Subcutaneous abdominal adipose tissue (tissue), 5 donors: ENCODE measurements around the gene CZIB.

ENCODE experiments used
- H3K27ac ChIP-seq: one replicate; pipeline ENCODE4 v1.7.0; 2013; ENCODE audit warnings: low read depth, mild to moderate bottlenecking, inconsistent platforms, low read length, moderate library complexity
- H3K27me3 ChIP-seq, 5 donors: one replicate each; pipeline ENCODE4 v1.7.0; 2013; ENCODE audit warnings: low read length in 5 of 5, inconsistent platforms in 1 of 5; ENCODE audit not compliant: control insufficient read depth in 5 of 5, insufficient read depth in 4 of 5
- H3K36me3 ChIP-seq, 5 donors: one replicate each; pipeline ENCODE4 v1.7.0; 2013; ENCODE audit warnings: low read length in 5 of 5; ENCODE audit not compliant: control insufficient read depth in 5 of 5, insufficient read depth in 5 of 5
- H3K4me1 ChIP-seq, 5 donors: one replicate each; pipeline ENCODE4 v1.7.0; 2013; ENCODE audit warnings: low read length in 5 of 5, mild to moderate bottlenecking in 3 of 5, moderate library complexity in 1 of 5; ENCODE audit not compliant: control insufficient read depth in 5 of 5, insufficient read depth in 5 of 5
- H3K4me3 ChIP-seq, 5 donors: one replicate each; pipeline ENCODE4 v1.7.0; 2013; ENCODE audit warnings: low read length in 5 of 5, low read depth in 1 of 5
- H3K9ac ChIP-seq, 5 donors: one replicate each; pipeline ENCODE4 v1.7.0; 2013; ENCODE audit warnings: low read length in 5 of 5, mild to moderate bottlenecking in 4 of 5, moderate library complexity in 3 of 5
- H3K9me3 ChIP-seq, 5 donors: one replicate each; pipeline ENCODE4 v1.7.0; 2013; ENCODE audit warnings: low read length in 5 of 5; ENCODE audit not compliant: control insufficient read depth in 5 of 5
- donor health status: healthy.
- donor health status: healthy.
- donor health status: healthy.
- donor health status: healthy.
- donor health status: healthy.

The CZIB gene

GRCh38 chr1:53257454-53258081 lies 37.1 kb upstream of the CZIB start:
- H3K27ac ChIP-seq, result no peak overlapping the region
- H3K4me3 ChIP-seq, result no peak overlapping the region
- H3K36me3 ChIP-seq, result peaks cover 0 to 6% (median 2%) of the 10 kb centered on the region in 5 donors
- H3K27me3 ChIP-seq, result no peaks in the 10 kb centered on the region
- H3K9ac ChIP-seq, result no peak overlapping the region
- peaks cover 0 to 5% (median 0%) of the 10 kb centered on the region in 5 donors for H3K4me1 ChIP-seq
- no peaks in the 10 kb centered on the region for H3K9me3 ChIP-seq

- Histone ChIP-seq H3K9me3 (no peaks in the 10 kb centered on the region), H3K36me3 (peaks cover 0 to 6% (median 2%) of the 10 kb centered on the region in 5 donors), H3K27me3 (no peaks in the 10 kb centered on the region), H3K9ac (no peak overlapping the region), H3K4me1 (peaks cover 0 to 5% (median 0%) of the 10 kb centered on the region in 5 donors), H3K27ac (no peak overlapping the region), H3K4me3 (no peak overlapping the region)
Observed at GRCh38 chr1:53256511-53257453, 36.3 kb upstream of the CZIB start.

- no peaks in the 10 kb centered on the region for H3K27me3 ChIP-seq
- no peak overlapping the region for H3K27ac ChIP-seq
- no peaks in the 10 kb centered on the region for H3K36me3 ChIP-seq
- no peak overlapping the region for H3K4me3 ChIP-seq
- H3K9ac ChIP-seq, result no peak overlapping the region
- H3K4me1 ChIP-seq, result peaks cover 0 to 5% (median 0%) of the 10 kb centered on the region in 5 donors
- H3K9me3 ChIP-seq, result no peaks in the 10 kb centered on the region
Observed at GRCh38 chr1:53255031-53255430, 34.6 kb upstream of the CZIB start.

DNA sequence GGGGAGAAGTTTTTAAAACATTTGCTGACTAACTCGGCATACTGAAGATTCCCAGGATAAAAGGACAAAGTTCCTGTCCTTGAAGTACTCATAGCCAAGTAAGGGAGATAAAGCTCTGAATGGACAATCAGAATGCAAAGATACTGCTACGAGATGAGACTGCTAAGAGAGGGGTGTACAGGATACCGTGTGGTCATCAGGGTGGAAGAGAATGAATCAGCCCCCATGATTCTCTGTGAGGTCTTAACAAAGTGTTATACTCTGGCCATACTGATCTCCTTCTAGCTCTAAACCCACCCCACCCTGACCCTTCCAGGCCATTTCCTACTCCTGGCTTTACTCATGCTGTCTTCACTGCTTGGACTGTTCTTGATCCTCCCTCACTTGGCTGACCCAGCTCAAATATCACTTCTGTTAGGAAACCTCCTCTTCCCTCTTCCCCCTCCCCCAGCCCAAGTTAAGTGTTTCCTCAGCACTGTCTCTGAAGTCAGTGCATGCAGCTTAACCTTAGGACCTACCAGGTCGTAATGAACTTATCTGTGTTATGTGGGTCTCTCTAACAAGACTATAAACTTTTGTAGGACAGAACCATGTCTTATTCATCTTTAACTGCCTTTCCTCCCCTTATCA lies 33.7 kb upstream of the CZIB start:
- H3K27me3 ChIP-seq, result no peaks in the 10 kb centered on the region
- H3K4me1 ChIP-seq, result peaks cover 0 to 5% (median 0%) of the 10 kb centered on the region in 5 donors
- no peak overlapping the region for H3K27ac ChIP-seq
- H3K9me3 ChIP-seq, result no peaks in the 10 kb centered on the region
- H3K9ac ChIP-seq, result no peak overlapping the region
- H3K36me3 ChIP-seq, result no peaks in the 10 kb centered on the region
- H3K4me3 ChIP-seq, result no peak overlapping the region

GRCh38 chr1:53250325-53250724 lies 29.9 kb upstream of the CZIB start:
- H3K27ac ChIP-seq, result no peak overlapping the region
- H3K9ac ChIP-seq, result no peak overlapping the region
- peaks cover 0 to 5% (median 0%) of the 10 kb centered on the region in 5 donors for H3K4me1 ChIP-seq
- no peaks in the 10 kb centered on the region for H3K9me3 ChIP-seq
- H3K36me3 ChIP-seq, result no peaks in the 10 kb centered on the region
- no peak overlapping the region for H3K4me3 ChIP-seq
- H3K27me3 ChIP-seq, result no peaks in the 10 kb centered on the region

DNA sequence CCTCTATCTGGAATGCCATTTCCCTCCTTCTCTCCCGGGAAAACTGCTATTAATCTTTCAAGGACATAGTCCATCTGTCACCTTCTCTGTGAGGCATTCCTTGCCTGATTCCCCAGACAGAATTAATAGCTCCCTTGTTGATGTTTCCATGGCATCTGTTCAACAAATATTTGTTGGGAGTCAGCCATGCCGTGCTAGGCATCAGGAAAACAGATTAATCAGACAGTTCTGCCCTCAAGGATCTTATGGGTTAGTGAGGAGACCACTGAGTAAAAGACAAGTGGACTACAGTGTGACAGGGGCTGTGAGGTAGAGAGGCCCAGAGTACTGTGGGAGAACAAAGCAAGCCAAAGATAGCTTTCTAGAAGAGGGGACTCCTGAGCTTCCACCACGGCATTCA lies 29.3 kb upstream of the CZIB start:
- no peak overlapping the region for H3K27ac ChIP-seq
- H3K27me3 ChIP-seq, result no peaks in the 10 kb centered on the region
- H3K36me3 ChIP-seq, result no peaks in the 10 kb centered on the region
- H3K9me3 ChIP-seq, result no peaks in the 10 kb centered on the region
- H3K4me1 ChIP-seq, result peaks cover 0 to 5% (median 2%) of the 10 kb centered on the region in 5 donors
- H3K9ac ChIP-seq, result no peak overlapping the region
- no peak overlapping the region for H3K4me3 ChIP-seq

- Histone ChIP-seq H3K4me1 (peaks cover 0 to 19% (median 0%) of the 10 kb centered on the region in 5 donors), H3K27ac (no peak overlapping the region), H3K36me3 (no peaks in the 10 kb centered on the region), H3K4me3 (no peak overlapping the region), H3K9me3 (no peaks in the 10 kb centered on the region), H3K27me3 (no peaks in the 10 kb centered on the region), H3K9ac (no peak overlapping the region)
Observed at GRCh38 chr1:53246261-53247134, 26.1 kb upstream of the CZIB start.

DNA sequence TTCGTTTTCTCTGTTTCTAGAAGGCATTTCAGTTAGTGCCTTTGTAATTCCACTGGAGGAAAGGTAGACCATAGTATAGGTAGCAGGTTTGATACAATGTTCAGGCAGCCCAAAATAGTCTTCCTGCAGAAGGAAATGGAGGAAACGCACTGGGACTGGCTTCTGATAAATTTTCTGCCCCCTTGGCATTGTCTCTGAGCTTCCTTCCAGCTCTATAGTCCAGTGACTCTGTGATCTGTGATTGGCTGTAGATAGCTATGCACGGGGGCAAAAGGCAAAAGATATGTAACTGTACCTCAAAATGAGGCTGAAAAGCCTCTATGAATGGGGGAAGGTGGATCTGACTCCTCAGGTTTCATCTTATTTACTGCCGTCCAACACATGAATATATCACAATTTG lies 23.7 kb upstream of the CZIB start:
- H3K4me1 ChIP-seq, result peaks cover 0 to 20% (median 1%) of the 10 kb centered on the region in 5 donors
- H3K9me3 ChIP-seq, result no peaks in the 10 kb centered on the region
- H3K4me3 ChIP-seq, result peak overlapping the region in 1 of 5 donors; percentile 16
- H3K36me3 ChIP-seq, result no peaks in the 10 kb centered on the region
- H3K27ac ChIP-seq, result no peak overlapping the region
- peak overlapping the region in 1 of 5 donors; percentile 14 for H3K9ac ChIP-seq
- H3K27me3 ChIP-seq, result no peaks in the 10 kb centered on the region

DNA sequence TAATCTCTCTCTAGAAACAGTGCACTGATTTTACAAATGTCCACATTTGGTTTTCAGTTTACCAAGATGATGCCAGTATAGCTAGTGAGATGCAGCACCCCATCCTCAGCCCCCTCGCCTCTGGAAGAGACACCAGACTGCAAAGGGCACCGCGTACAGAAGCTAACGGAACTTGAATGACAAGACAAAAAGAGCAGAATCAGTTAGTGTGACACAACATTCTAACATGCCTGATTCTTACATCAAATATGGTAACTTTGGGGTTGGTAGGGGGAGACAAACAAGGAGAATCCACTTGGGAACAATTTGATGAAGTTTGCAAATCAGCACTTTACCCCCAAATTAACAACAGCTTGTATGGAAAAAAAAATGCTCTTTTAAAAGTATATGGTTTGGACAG lies 21.9 kb upstream of the CZIB start:
- no peak overlapping the region for H3K4me3 ChIP-seq
- H3K9ac ChIP-seq, result no peak overlapping the region
- no peaks in the 10 kb centered on the region for H3K27me3 ChIP-seq
- no peak overlapping the region for H3K27ac ChIP-seq
- H3K9me3 ChIP-seq, result no peaks in the 10 kb centered on the region
- H3K36me3 ChIP-seq, result no peaks in the 10 kb centered on the region
- peaks cover 6 to 31% (median 15%) of the 10 kb centered on the region in 5 donors for H3K4me1 ChIP-seq
